Epithelial cell of proximal tubule (primary cell): ENCODE measurements around the gene RCAN2. TPM values are rescaled to one million over a fixed set of nuclear protein-coding genes. Genes with fewer than 3 reads are reported as not detected.

Experiments
- DNase-seq: peaks from one replicate; pipeline ENCODE4 v3.0.0-alpha.2; 2011; ENCODE audit warnings: low read depth
- H3K4me3 ChIP-seq: 2 replicates; pipeline ENCODE4 v1.5.1; 2011; ENCODE audit warnings: low read depth, mild to moderate bottlenecking, low read length
- total RNA-seq: library from RNA; depleted of rRNA; stranded (reverse); fragments of >200 nt; gene quantifications from 2 replicates; pipeline ENCODE4 v1.2.3, GENCODE V29; 2015
- TF ChIP-seq, protein P1 (sequence below): conservative IDR thresholded peaks from 2 replicates; pipeline ENCODE4 v1.5.1; 2012; ENCODE audit warnings: low read depth, mild to moderate bottlenecking, low read length

The RCAN2 gene
- total RNA-seq, 1 donor from 2014 or later, result 5.3 TPM

DNA sequence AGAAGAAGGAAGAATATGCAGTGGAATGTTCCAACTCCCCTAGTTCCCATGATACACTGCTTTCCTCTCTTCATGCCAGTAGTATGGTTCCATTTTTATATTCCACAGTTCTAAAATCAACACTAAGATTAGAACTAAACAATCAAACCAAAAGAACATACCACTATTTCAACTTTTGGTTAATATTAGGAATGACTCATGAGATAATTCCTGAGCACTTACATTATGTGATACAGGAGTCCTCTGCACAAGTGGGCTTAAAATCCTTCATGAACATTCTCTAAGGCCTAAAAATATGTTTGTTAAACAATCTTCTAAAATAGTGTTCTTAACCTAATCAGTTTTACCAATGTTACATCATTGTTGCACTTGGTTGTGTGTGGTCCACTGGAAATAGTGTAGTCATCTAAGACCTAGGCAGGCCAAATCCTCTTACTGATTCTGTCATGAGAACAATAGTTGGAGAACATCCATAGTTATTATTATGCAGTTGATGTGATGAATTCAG, 30.3 kb upstream of the RCAN2 start:
- TF ChIP-seq, protein P1, sequence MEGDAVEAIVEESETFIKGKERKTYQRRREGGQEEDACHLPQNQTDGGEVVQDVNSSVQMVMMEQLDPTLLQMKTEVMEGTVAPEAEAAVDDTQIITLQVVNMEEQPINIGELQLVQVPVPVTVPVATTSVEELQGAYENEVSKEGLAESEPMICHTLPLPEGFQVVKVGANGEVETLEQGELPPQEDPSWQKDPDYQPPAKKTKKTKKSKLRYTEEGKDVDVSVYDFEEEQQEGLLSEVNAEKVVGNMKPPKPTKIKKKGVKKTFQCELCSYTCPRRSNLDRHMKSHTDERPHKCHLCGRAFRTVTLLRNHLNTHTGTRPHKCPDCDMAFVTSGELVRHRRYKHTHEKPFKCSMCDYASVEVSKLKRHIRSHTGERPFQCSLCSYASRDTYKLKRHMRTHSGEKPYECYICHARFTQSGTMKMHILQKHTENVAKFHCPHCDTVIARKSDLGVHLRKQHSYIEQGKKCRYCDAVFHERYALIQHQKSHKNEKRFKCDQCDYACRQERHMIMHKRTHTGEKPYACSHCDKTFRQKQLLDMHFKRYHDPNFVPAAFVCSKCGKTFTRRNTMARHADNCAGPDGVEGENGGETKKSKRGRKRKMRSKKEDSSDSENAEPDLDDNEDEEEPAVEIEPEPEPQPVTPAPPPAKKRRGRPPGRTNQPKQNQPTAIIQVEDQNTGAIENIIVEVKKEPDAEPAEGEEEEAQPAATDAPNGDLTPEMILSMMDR, result no peak
- no peak overlapping the region for H3K4me3 ChIP-seq
- no peak for DNase-seq

DNA sequence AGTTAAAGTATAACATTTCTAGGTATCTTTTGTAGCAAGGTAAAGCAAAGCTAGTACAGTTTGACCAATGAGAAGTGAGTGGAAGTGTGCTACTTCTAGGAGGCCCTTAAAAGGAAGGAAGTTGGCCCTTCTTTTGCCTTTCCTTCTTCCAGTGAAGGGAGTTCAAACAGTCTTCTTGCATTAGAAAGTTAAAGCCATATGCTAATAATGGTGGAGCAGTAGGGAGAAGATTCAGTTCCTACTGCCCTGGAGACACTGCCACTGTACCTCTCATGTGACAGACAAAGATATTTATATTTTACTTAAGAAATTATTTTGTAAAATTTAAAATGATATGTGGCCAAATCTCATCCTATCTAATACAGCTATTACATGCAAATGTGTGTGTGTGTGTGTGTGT, 26.0 kb upstream of the RCAN2 start:
- DNase-seq, result no peak
- TF ChIP-seq, protein P1, result no peak
- no peak overlapping the region for H3K4me3 ChIP-seq

DNA sequence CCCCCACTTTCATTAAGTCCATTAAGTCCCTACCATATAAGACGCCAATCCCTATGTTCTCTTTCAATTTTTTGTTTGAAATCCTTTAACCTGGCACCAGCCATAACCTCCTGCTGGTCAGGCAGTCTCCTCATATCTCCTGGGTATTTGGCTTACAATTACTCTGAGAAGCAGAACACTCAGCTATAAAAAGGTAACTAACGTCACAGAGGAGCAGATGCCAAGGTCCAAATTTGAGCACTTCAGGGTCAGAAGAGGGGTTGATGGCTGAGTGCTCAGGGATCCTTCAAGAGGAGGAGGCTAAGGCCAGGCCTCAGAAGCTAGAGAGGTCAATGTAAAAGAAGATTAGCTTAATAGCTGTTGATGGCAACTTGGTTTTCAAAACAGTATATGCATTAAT, 22.3 kb upstream of the RCAN2 start:
- TF ChIP-seq, protein P1, result no peak
- no peak for DNase-seq
- H3K4me3 ChIP-seq, result no peak overlapping the region

- DNase-seq, result no peak
- TF ChIP-seq, protein P1, result no peak
- H3K4me3 ChIP-seq, result no peak overlapping the region
These were observed 20.1 kb upstream of the RCAN2 start for GRCh38 chr6:46511320-46511719.

DNA sequence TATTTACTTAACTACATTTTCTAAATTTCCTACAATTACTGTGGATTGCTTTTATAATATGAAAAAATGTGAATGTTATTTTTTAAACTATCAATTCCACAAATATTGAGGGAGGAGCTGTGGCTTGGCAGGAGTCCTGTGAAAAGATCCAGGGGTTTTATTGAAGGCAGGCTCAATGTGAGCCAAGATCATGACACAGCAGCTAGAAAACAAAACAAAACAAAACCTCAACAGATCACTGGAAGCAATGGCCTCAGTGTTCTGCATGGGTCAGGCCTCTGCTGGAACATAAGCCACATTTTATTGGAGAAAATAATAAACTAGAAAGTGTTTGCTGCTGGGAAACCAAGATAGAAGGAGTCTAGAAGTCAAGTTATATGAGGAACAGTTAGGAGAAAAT, 19.4 kb upstream of the RCAN2 start:
- H3K4me3 ChIP-seq, result no peak overlapping the region
- DNase-seq, result no peak
- TF ChIP-seq, protein P1, result no peak

- no peak for DNase-seq
- no peak overlapping the region for H3K4me3 ChIP-seq
- TF ChIP-seq, protein P1, result no peak
These were observed 18.8 kb upstream of the RCAN2 start for GRCh38 chr6:46509981-46510510.

DNA sequence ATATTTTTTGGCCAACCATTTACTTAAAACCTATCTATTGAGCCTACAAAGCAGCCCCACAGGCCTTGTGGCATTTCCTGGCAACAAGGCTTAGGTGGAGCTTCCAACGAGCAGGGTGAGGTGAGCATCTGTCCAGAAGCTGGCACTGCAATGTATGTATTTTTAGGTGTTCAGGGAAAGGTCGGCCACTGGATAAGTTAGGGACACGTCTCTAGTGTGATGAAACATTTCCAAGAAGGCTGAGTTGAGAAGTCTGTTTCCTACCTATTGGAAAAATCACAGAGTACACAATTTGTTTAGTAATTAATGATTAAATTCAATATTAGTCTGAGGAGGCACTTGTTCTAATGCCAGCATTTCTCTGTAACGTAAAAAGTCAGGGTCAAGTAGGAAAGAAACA, 17.8 kb upstream of the RCAN2 start:
- TF ChIP-seq, protein P1, result no peak
- DNase-seq, result no peak
- no peak overlapping the region for H3K4me3 ChIP-seq
